H9 (cell line): ENCODE data around the gene SIL1. TPM values are rescaled to one million over a fixed set of nuclear protein-coding genes. Genes with fewer than 3 reads are reported as not detected.

ENCODE experiments used
- DNase-seq: peaks from one replicate; pipeline ENCODE4 v3.0.0-alpha.2; 2017
- H2AFZ ChIP-seq: one replicate; pipeline ENCODE4 v1.6.1; 2013; ENCODE audit warnings: mild to moderate bottlenecking, low read length, control low read depth, moderate library complexity
- H2AK5ac ChIP-seq: 2 replicates; pipeline ENCODE4 v1.6.1; 2013; ENCODE audit warnings: low read length, control low read depth, mixed read lengths; ENCODE audit not compliant: insufficient read length
- H2BK120ac ChIP-seq: one replicate; pipeline ENCODE4 v1.6.1; 2013; ENCODE audit warnings: low read depth, mild to moderate bottlenecking, low read length, control low read depth, inconsistent platforms; ENCODE audit not compliant: poor library complexity, severe bottlenecking
- H2BK12ac ChIP-seq: 2 replicates; pipeline ENCODE4 v1.6.1; 2013; ENCODE audit warnings: low read length, control low read depth, mixed read lengths, low read depth; ENCODE audit not compliant: insufficient read length
- H2BK15ac ChIP-seq: 2 replicates; pipeline ENCODE4 v1.6.1; 2013; ENCODE audit warnings: low read depth, low read length, control low read depth
- H2BK20ac ChIP-seq: one replicate; pipeline ENCODE4 v1.6.1; 2013; ENCODE audit warnings: low read depth, mild to moderate bottlenecking, low read length, control low read depth, inconsistent platforms; ENCODE audit not compliant: poor library complexity, severe bottlenecking
- H2BK5ac ChIP-seq: 2 replicates; pipeline ENCODE4 v1.6.1; 2013; ENCODE audit warnings: low read length, control low read depth, mixed read lengths; ENCODE audit not compliant: insufficient read length
- H3K14ac ChIP-seq: 2 replicates; pipeline ENCODE4 v1.6.1; 2013; ENCODE audit warnings: low read length, control low read depth; ENCODE audit not compliant: insufficient read depth
- H3K18ac ChIP-seq: 2 replicates; pipeline ENCODE4 v1.6.1; 2013; ENCODE audit warnings: low read depth, mild to moderate bottlenecking, mixed read lengths, low read length, control low read depth; ENCODE audit not compliant: insufficient read length
- H3K23ac ChIP-seq: 2 replicates; pipeline ENCODE4 v1.6.1; 2013; ENCODE audit warnings: low read length, control low read depth, mixed read lengths, low read depth; ENCODE audit not compliant: insufficient read length
- H3K23me2 ChIP-seq: 2 replicates; pipeline ENCODE4 v1.6.1; 2013; ENCODE audit warnings: low read depth, mild to moderate bottlenecking, mixed read lengths, low read length, control low read depth; ENCODE audit not compliant: insufficient read length, poor library complexity, severe bottlenecking
- H3K27ac ChIP-seq: 2 replicates; pipeline ENCODE4 v1.5.1; 2013; ENCODE audit warnings: low read length, control low read depth, mixed read lengths, low read depth; ENCODE audit not compliant: insufficient read length
- H3K27me3 ChIP-seq: 2 replicates; pipeline ENCODE4 v1.6.1; 2013; ENCODE audit warnings: low read length, control low read depth, inconsistent platforms; ENCODE audit not compliant: insufficient read depth
- H3K4ac ChIP-seq: 2 replicates; pipeline ENCODE4 v1.6.1; 2013; ENCODE audit warnings: low read depth, mild to moderate bottlenecking, control low read depth, inconsistent platforms, low read length, moderate library complexity
- H3K4me1 ChIP-seq: 2 replicates; pipeline ENCODE4 v1.6.1; 2013; ENCODE audit warnings: low read length, control low read depth, inconsistent platforms; ENCODE audit not compliant: insufficient read depth
- H3K4me2 ChIP-seq: 2 replicates; pipeline ENCODE4 v1.6.1; 2013; ENCODE audit warnings: low read length, control low read depth, mixed read lengths; ENCODE audit not compliant: insufficient read length, insufficient read depth
- H3K56ac ChIP-seq: 2 replicates; pipeline ENCODE4 v1.6.1; 2013; ENCODE audit warnings: low read depth, mild to moderate bottlenecking, mixed read lengths, low read length, control low read depth; ENCODE audit not compliant: insufficient read length
- H3K79me1 ChIP-seq: 2 replicates; pipeline ENCODE4 v1.6.1; 2013; ENCODE audit warnings: low read depth, mild to moderate bottlenecking, moderate library complexity, low read length, control low read depth, inconsistent platforms; ENCODE audit not compliant: insufficient read depth, poor library complexity, severe bottlenecking
- H3K79me2 ChIP-seq: 2 replicates; pipeline ENCODE4 v1.6.1; 2013; ENCODE audit warnings: low read length, control low read depth, inconsistent platforms; ENCODE audit not compliant: insufficient read depth
- H3K9ac ChIP-seq: 2 replicates; pipeline ENCODE4 v1.6.1; 2013; ENCODE audit warnings: low read length, control low read depth, mixed read lengths; ENCODE audit not compliant: insufficient read length; ENCODE audit errors: extremely low read depth
- H3K9me3 ChIP-seq: one replicate; pipeline ENCODE4 v1.6.1; 2013; ENCODE audit warnings: low read depth, low read length, inconsistent platforms; ENCODE audit not compliant: control insufficient read depth
- H3T11ph ChIP-seq: one replicate; pipeline ENCODE4 v1.6.1; 2013; ENCODE audit warnings: mild to moderate bottlenecking, low read length, control low read depth, inconsistent platforms
- H4K20me1 ChIP-seq: one replicate; pipeline ENCODE4 v1.6.1; 2013; ENCODE audit not compliant: control insufficient read depth, insufficient read length, insufficient read depth
- H4K5ac ChIP-seq: 2 replicates; pipeline ENCODE4 v1.6.1; 2013; ENCODE audit warnings: low read depth, mild to moderate bottlenecking, mixed read lengths, low read length, control low read depth; ENCODE audit not compliant: insufficient read length
- H4K8ac ChIP-seq: replicated peaks from 2 replicates; pipeline ENCODE4 v1.6.1; 2013; ENCODE audit warnings: low read length, control low read depth, mixed read lengths, low read depth; ENCODE audit not compliant: insufficient read length
- H4K91ac ChIP-seq: 2 replicates; pipeline ENCODE4 v1.6.1; 2013; ENCODE audit warnings: low read depth, mild to moderate bottlenecking, moderate library complexity, mixed read lengths, low read length, control low read depth; ENCODE audit not compliant: insufficient read length
- H3K27ac Mint-ChIP-seq, 3 experiments: 2 replicates in 2 of 3; 3 replicates in 1 of 3; pipeline ENCODE4 v1.8.0; 2020 to 2021; ENCODE audit warnings: mixed read lengths in 3 of 3, mild to moderate bottlenecking in 1 of 3, moderate library complexity in 1 of 3
- H3K27me3 Mint-ChIP-seq: 2 replicates; pipeline ENCODE4 v1.8.0; 2021; ENCODE audit warnings: low read depth, mild to moderate bottlenecking, moderate library complexity, mixed read lengths
- H3K36me3 Mint-ChIP-seq, 3 experiments: 2 replicates in 2 of 3; 3 replicates in 1 of 3; pipeline ENCODE4 v1.8.0; 2020 to 2021; ENCODE audit warnings: low read depth in 3 of 3, mixed read lengths in 3 of 3; ENCODE audit not compliant: insufficient read depth in 1 of 3
- H3K4me1 Mint-ChIP-seq, 2 experiments: 2 replicates each; pipeline ENCODE4 v1.8.0; 2020; ENCODE audit warnings: mixed read lengths in 2 of 2
- H3K4me3 Mint-ChIP-seq, 2 experiments: 2 replicates in 1 of 2; 3 replicates in 1 of 2; pipeline ENCODE4 v1.8.0; 2020 to 2021; ENCODE audit warnings: mild to moderate bottlenecking in 2 of 2, mixed read lengths in 2 of 2, moderate library complexity in 1 of 2
- H3K9me3 Mint-ChIP-seq, 2 experiments: 2 replicates in 1 of 2; 3 replicates in 1 of 2; pipeline ENCODE4 v1.8.0; 2020; ENCODE audit warnings: mild to moderate bottlenecking in 2 of 2, mixed read lengths in 2 of 2, moderate library complexity in 1 of 2
- total RNA-seq: library from RNA; stranded (reverse); gene quantifications from 2 replicates; pipeline ENCODE4 v1.2.1, GENCODE V29; 2021
- TF ChIP-seq, protein P1 (sequence below): fragments of 200-600 bp; sonication (generic); conservative IDR thresholded peaks from 3 replicates; pipeline ENCODE4 v1.8.0; 2021; ENCODE audit warnings: antibody characterized with exemption, mild to moderate bottlenecking

SIL1 gene
- total RNA-seq, 1 experiment from 2014 or later: 10.6 TPM

DNA sequence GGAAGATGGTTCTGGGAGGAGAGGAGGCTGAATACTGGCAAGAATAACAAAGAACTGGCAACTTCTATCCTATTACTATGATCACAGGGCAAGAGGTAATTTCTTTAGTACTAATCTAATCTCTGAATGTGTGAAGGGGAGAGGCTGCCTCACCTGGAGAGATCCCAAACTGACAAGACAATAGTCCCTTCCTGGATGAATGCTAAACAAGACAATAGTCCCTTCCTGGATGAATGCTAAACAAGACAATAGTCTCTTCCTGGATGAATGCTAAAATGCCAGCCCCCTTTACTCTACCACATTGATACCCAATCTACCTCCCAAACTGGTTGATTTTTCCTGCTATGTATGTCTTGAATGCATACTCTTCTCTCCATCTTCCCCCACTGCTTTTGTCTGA, 145.2 kb downstream of the SIL1 start:
- Histone ChIP-seq H3K4ac (no peak overlapping the region), H3K27me3 (no peaks in the 10 kb centered on the region), H3K4me2 (no peak overlapping the region), H3K18ac (no peak overlapping the region), H4K5ac (no peak overlapping the region), H3K23ac (no peak overlapping the region), H3K9me3 (no peaks in the 10 kb centered on the region), H3K79me2 (no peaks in the 10 kb centered on the region), H4K8ac (no peak overlapping the region), H2AK5ac (no peak overlapping the region), H2BK20ac (no peak overlapping the region), H3T11ph (no peak overlapping the region), H2BK15ac (no peak overlapping the region), H2BK12ac (no peak overlapping the region), H3K56ac (no peak overlapping the region), H3K9ac (no peak overlapping the region), H3K23me2 (no peaks in the 10 kb centered on the region), H3K79me1 (no peaks in the 10 kb centered on the region), H4K20me1 (no peaks in the 10 kb centered on the region), H2AFZ (no peak overlapping the region), H2BK120ac (no peak overlapping the region), H4K91ac (no peak overlapping the region), H3K4me1 (peaks cover 5% of the 10 kb centered on the region; the same call in 1 of the 2 replicates), H3K27ac (no peak overlapping the region), H2BK5ac (no peak overlapping the region), H3K14ac (no peak overlapping the region)
- Mint-ChIP-seq H3K36me3 (peaks cover 0 to 9% (median 3%) of the 10 kb centered on the region in 3 experiments; a peak in 3 of 7 replicates), H3K9me3 (peaks cover 5% of the 10 kb centered on the region in 2 experiments; a peak in 2 of 5 replicates), H3K27me3 (no peaks in the 10 kb centered on the region), H3K27ac (peak overlapping the region in 1 of 3 experiments; percentile 24; a peak in 2 of 7 replicates), H3K4me3 (no peak overlapping the region; a peak in 1 of 5 replicates), H3K4me1 (peaks cover 28 to 29% of the 10 kb centered on the region in 2 experiments)
- DNase-seq: no peak
- TF ChIP-seq, protein P1, sequence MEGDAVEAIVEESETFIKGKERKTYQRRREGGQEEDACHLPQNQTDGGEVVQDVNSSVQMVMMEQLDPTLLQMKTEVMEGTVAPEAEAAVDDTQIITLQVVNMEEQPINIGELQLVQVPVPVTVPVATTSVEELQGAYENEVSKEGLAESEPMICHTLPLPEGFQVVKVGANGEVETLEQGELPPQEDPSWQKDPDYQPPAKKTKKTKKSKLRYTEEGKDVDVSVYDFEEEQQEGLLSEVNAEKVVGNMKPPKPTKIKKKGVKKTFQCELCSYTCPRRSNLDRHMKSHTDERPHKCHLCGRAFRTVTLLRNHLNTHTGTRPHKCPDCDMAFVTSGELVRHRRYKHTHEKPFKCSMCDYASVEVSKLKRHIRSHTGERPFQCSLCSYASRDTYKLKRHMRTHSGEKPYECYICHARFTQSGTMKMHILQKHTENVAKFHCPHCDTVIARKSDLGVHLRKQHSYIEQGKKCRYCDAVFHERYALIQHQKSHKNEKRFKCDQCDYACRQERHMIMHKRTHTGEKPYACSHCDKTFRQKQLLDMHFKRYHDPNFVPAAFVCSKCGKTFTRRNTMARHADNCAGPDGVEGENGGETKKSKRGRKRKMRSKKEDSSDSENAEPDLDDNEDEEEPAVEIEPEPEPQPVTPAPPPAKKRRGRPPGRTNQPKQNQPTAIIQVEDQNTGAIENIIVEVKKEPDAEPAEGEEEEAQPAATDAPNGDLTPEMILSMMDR: no peak
